ENCODE measurements around the gene RAD51B.

GRCh38 chr14:67820428-67820971 lies 921 bp downstream of the RAD51B start:
- TF ChIP-seq CTCF (IDR thresholded peaks at IDR 0.05) (no peak), TCF7L2 (IDR thresholded peaks at IDR 0.05; ENCODE audit: low read depth, low read length) (no peak), POLR2AphosphoS5 (IDR thresholded peaks at IDR 0.05; ENCODE audit: low read depth, low read length) (no peak)
